Liver (tissue), 9 donors: ENCODE data around the gene NDUFS1. TPM values are rescaled to one million over a fixed set of nuclear protein-coding genes. Genes with fewer than 3 reads are reported as not detected.

Experiments
- DNase-seq: peaks from one replicate; pipeline ENCODE4 v3.0.0-alpha.2; 2017; ENCODE audit warnings: low spot score
- H3K27ac ChIP-seq, 2 donors: one replicate each; pipeline ENCODE4 v1.7.0; 2013; ENCODE audit warnings: inconsistent platforms in 2 of 2, low read length in 2 of 2, control low read depth in 1 of 2, low read depth in 1 of 2, mild to moderate bottlenecking in 1 of 2
- H3K27me3 ChIP-seq, 4 donors: one replicate each; pipeline versions ENCODE4 v1.6.1 to v1.7.0; 2013; ENCODE audit warnings: low read length in 3 of 4, inconsistent platforms in 1 of 4, mild to moderate bottlenecking in 1 of 4, moderate library complexity in 1 of 4; ENCODE audit not compliant: control insufficient read depth in 4 of 4, insufficient read depth in 4 of 4
- H3K36me3 ChIP-seq, 4 donors: one replicate each; pipeline versions ENCODE4 v1.6.1 to v1.7.0; 2013; ENCODE audit warnings: low read length in 3 of 4, mild to moderate bottlenecking in 3 of 4, low read depth in 1 of 4, moderate library complexity in 1 of 4; ENCODE audit not compliant: control insufficient read depth in 4 of 4, insufficient read depth in 3 of 4
- H3K4me1 ChIP-seq, 4 donors: one replicate each; pipeline versions ENCODE4 v1.6.1 to v1.7.0; 2013; ENCODE audit warnings: low read length in 3 of 4, mild to moderate bottlenecking in 3 of 4, moderate library complexity in 1 of 4; ENCODE audit not compliant: control insufficient read depth in 4 of 4, insufficient read depth in 4 of 4
- H3K4me3 ChIP-seq, 3 donors: one replicate each; pipeline versions ENCODE4 v1.6.1 to v1.7.0; 2013; ENCODE audit warnings: low read length in 3 of 3, control low read depth in 1 of 3, low read depth in 1 of 3, mild to moderate bottlenecking in 1 of 3
- H3K9ac ChIP-seq, 2 donors: one replicate each; pipeline ENCODE4 v1.7.0; 2013; ENCODE audit warnings: low read length in 2 of 2, mild to moderate bottlenecking in 2 of 2, moderate library complexity in 2 of 2, control low read depth in 1 of 2, low read depth in 1 of 2
- H3K9me3 ChIP-seq, 4 donors: one replicate each; pipeline versions ENCODE4 v1.6.1 to v1.7.0; 2013; ENCODE audit warnings: low read length in 3 of 4; ENCODE audit not compliant: control insufficient read depth in 4 of 4
- CTCF ChIP-seq: fragments of 150-350 bp; IDR thresholded peaks from 2 replicates; pipeline ENCODE4 v1.5.1; 2017; ENCODE audit warnings: improper control_type of control experiment, low read depth, low read length; ENCODE audit not compliant: missing input control
- EGR1 ChIP-seq, 2 donors: IDR thresholded peaks; 2 replicates each; pipeline ENCODE4 v1.6.1; 2016 to 2018; ENCODE audit warnings: antibody characterized with exemption in 2 of 2, low read depth in 2 of 2
- FOXA1 ChIP-seq: IDR thresholded peaks from 2 replicates; pipeline ENCODE4 v1.6.1; 2016; ENCODE audit warnings: antibody characterized with exemption
- FOXA2 ChIP-seq: IDR thresholded peaks from 2 replicates; pipeline ENCODE4 v1.6.1; 2016; ENCODE audit warnings: antibody characterized with exemption
- GABPA ChIP-seq, 2 donors: IDR thresholded peaks in 1 of 2; conservative IDR thresholded peaks in 1 of 2; 2 replicates each; pipeline ENCODE4 v1.6.1; 2016; ENCODE audit warnings: antibody characterized with exemption in 2 of 2, mild to moderate bottlenecking in 1 of 2, moderate library complexity in 1 of 2
- HNF4A ChIP-seq, 2 donors: conservative IDR thresholded peaks; 2 replicates each; pipeline ENCODE4 v1.6.1; 2016; ENCODE audit warnings: antibody characterized with exemption in 2 of 2, mild to moderate bottlenecking in 2 of 2
- HNF4G ChIP-seq: IDR thresholded peaks from 2 replicates; pipeline ENCODE4 v1.6.1; 2016; ENCODE audit warnings: antibody characterized with exemption
- JUND ChIP-seq, 2 donors: IDR thresholded peaks; 2 replicates each; pipeline ENCODE4 v1.6.1; 2016; ENCODE audit warnings: antibody characterized with exemption in 2 of 2
- NR2F2 ChIP-seq: IDR thresholded peaks from 2 replicates; pipeline ENCODE4 v1.6.1; 2016; ENCODE audit warnings: antibody characterized with exemption
- RAD21 ChIP-seq, 2 donors: IDR thresholded peaks; 2 replicates each; pipeline ENCODE4 v1.6.1; 2016; ENCODE audit warnings: antibody characterized with exemption in 2 of 2, mild to moderate bottlenecking in 2 of 2
- REST ChIP-seq: IDR thresholded peaks from 2 replicates; pipeline ENCODE4 v1.6.1; 2016; ENCODE audit warnings: antibody characterized with exemption, mild to moderate bottlenecking
- RXRA ChIP-seq, 2 donors: IDR thresholded peaks; 2 replicates each; pipeline ENCODE4 v1.6.1; 2017 to 2018; ENCODE audit warnings: antibody characterized with exemption in 2 of 2, mild to moderate bottlenecking in 1 of 2
- SP1 ChIP-seq: IDR thresholded peaks from 2 replicates; pipeline ENCODE4 v1.6.1; 2018; ENCODE audit warnings: antibody characterized with exemption, mild to moderate bottlenecking
- TAF1 ChIP-seq: conservative IDR thresholded peaks from 2 replicates; pipeline ENCODE4 v1.6.1; 2016; ENCODE audit warnings: antibody characterized with exemption, mild to moderate bottlenecking
- YY1 ChIP-seq: IDR thresholded peaks from 2 replicates; pipeline ENCODE4 v1.6.1; 2016; ENCODE audit warnings: antibody characterized with exemption, mild to moderate bottlenecking
- ZBTB33 ChIP-seq: IDR thresholded peaks from 2 replicates; pipeline ENCODE4 v1.6.1; 2016; ENCODE audit warnings: antibody characterized with exemption
- WGBS: extraction: QIAGEN DNeasy Blood & Tissue Kit; methylation state at CpG from one replicate; pipeline ENCODE4 v1.1.7; 2013; 5-methylcytosine and 5-hydroxymethylcytosine counted together
- polyA plus RNA-seq, 2 donors: library from polyadenylated mRNA; stranded (reverse) in 1 of 2; unstranded in 1 of 2; fragments of 200-250 nt in 1 of 2; fragments of >200 nt in 1 of 2; fragmentation: Nextera tagmentation in 1 of 2; extraction: Ambion mirVana in 1 of 2; gene quantifications; one replicate each; pipeline versions ENCODE4 v1.2.1 to v1.2.3, GENCODE V29; 2013 to 2015
- total RNA-seq, 2 donors: library from RNA; depleted of rRNA; stranded (reverse); fragments of >200 nt; gene quantifications; one replicate each; pipeline ENCODE4 v1.2.3, GENCODE V29; 2014
- TF ChIP-seq, protein P1 (sequence below): IDR thresholded peaks from 2 replicates; pipeline ENCODE4 v1.6.1; 2016; ENCODE audit warnings: antibody characterized with exemption
- TF ChIP-seq, protein P2 (sequence below): IDR thresholded peaks from 2 replicates; pipeline ENCODE4 v1.6.1; 2016; ENCODE audit warnings: antibody characterized with exemption
- donor health status: healthy.
- donor health status: healthy.
- donor health status: healthy.
- donor health status: healthy.
- donor health status: healthy.

Gene NDUFS1
- 100 to 1,000 TPM in 1 of 2 donors, 10 to 100 TPM in 1; 80.7 to 167 TPM for total RNA-seq
- 10 to 100 TPM; 39.7 to 85.7 TPM for polyA plus RNA-seq

- TF ChIP-seq GABPA (IDR thresholded peaks at IDR 0.05 in 1 of 2, conservative IDR thresholded peaks at IDR 0.05 in 1 of 2) (peak; percentile 96 to 98), SP1 (peak; percentile 77), TAF1 (peak; percentile 47), FOXA2 (peak; percentile 11), HNF4A (conservative IDR thresholded peaks at IDR 0.05) (peak; percentile 86 to 87), HNF4G (peak; percentile 69), NR2F2 (peak; percentile 97), FOXA1 (peak; percentile 70), ZBTB33 (peak; percentile 97), REST (peak; percentile 62), RXRA (IDR thresholded peaks at IDR 0.05) (peak; percentile 63 to 74), EGR1 (IDR thresholded peaks at IDR 0.05; ENCODE audit: low read depth in 2 of 2) (peak; percentile 65 to 79), YY1 (peak; percentile 100), JUND (IDR thresholded peaks at IDR 0.05) (peak; percentile 42 to 62), CTCF (no peak), RAD21 (IDR thresholded peaks at IDR 0.05) (peak in 1 of 2 donors; percentile 14)
- TF ChIP-seq, protein P1, sequence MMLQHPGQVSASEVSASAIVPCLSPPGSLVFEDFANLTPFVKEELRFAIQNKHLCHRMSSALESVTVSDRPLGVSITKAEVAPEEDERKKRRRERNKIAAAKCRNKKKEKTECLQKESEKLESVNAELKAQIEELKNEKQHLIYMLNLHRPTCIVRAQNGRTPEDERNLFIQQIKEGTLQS = peak; percentile 51
- TF ChIP-seq, protein P2, sequence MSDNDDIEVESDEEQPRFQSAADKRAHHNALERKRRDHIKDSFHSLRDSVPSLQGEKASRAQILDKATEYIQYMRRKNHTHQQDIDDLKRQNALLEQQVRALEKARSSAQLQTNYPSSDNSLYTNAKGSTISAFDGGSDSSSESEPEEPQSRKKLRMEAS = peak; percentile 89
- Histone ChIP-seq H3K4me1 (peaks cover 1 to 34% (median 16%) of the 10 kb centered on the region in 4 donors), H3K27ac (peak within 1 kb of the TSS; percentile 89 to 92), H3K9me3 (no peaks in the 10 kb centered on the region), H3K27me3 (no peaks in the 10 kb centered on the region), H3K4me3 (peak within 1 kb of the TSS; percentile 89 to 99 (median 91)), H3K9ac (peak within 1 kb of the TSS; percentile 92 to 98), H3K36me3 (peaks cover 11 to 26% (median 14%) of the 10 kb centered on the region in 4 donors)
- under 1% methylated on average over 64 of the region's 64 CpGs for WGBS
- DNase-seq = peak; percentile 94
Observed at GRCh38 chr2:206159346-206160124, at the start of gene NDUFS1, which contains the start of gene EEF1B2. Gene NDUFS1 (minus strand): TSS chr2:206159444. CDS start chr2:206153678, 5,766 bp downstream. Gene EEF1B2 (plus strand): TSS chr2:206159895. CDS start chr2:206159980, 85 bp downstream.
